K562 (cell line): Measurements from ENCODE around the gene LIMD2. TPM values are rescaled to one million over a fixed set of nuclear protein-coding genes. Genes with fewer than 3 reads are reported as not detected.

ENCODE experiments used
- ARID2 ChIP-seq: fragments of 450-650 bp; IDR thresholded peaks from 2 replicates; pipeline ENCODE4 v1.6.1; 2017; ENCODE audit warnings: antibody characterized with exemption, mild to moderate bottlenecking
- C11orf30 ChIP-seq: fragments of 450-650 bp; IDR thresholded peaks from 2 replicates; pipeline ENCODE4 v1.6.1; 2016; ENCODE audit warnings: low read depth, mild to moderate bottlenecking
- CSDE1 ChIP-seq, 2 experiments: fragments of 450-650 bp; IDR thresholded peaks; 2 replicates each; pipeline ENCODE4 v1.6.1; 2016; ENCODE audit warnings: mild to moderate bottlenecking in 1 of 2
- DNMT1 ChIP-seq: fragments of 450-650 bp; IDR thresholded peaks from 2 replicates; pipeline ENCODE4 v1.6.1; 2016; ENCODE audit warnings: antibody characterized with exemption, mild to moderate bottlenecking
- ESRRB ChIP-seq: fragments of 250-450 bp; sonication (Bioruptor Pico); IDR thresholded peaks from 2 replicates; pipeline ENCODE4 v1.5.0; 2020; ENCODE audit warnings: mild to moderate bottlenecking, moderate library complexity, borderline replicate concordance
- HIVEP1 ChIP-seq: fragments of 250-450 bp; sonication (Bioruptor Pico); IDR thresholded peaks from 2 replicates; pipeline ENCODE4 v1.4.0; 2020; ENCODE audit warnings: mild to moderate bottlenecking
- HMG20A ChIP-seq: fragments of 450-650 bp; formaldehyde crosslinking; conservative IDR thresholded peaks from 2 replicates; pipeline ENCODE4 v1.4.0; 2020; ENCODE audit warnings: mild to moderate bottlenecking, mixed read lengths
- LCOR ChIP-seq: sonication (generic); formaldehyde crosslinking; IDR thresholded peaks from 2 replicates; pipeline ENCODE4 v1.8.0; 2022; ENCODE audit warnings: mild to moderate bottlenecking, missing genetic modification reagents
- RBM39 ChIP-seq: fragments of 200-400 bp; formaldehyde crosslinking; optimal IDR thresholded peaks from 2 replicates; pipeline ENCODE3; 2018; ENCODE audit warnings: low read depth, low read length
- RNF2 ChIP-seq: sonication (generic); IDR thresholded peaks from 2 replicates; pipeline ENCODE4 v1.6.1; 2016
- SIRT6 ChIP-seq: IDR thresholded peaks from one replicate; pipeline ENCODE4 v1.6.1; 2012; ENCODE audit warnings: low read depth, mild to moderate bottlenecking, control low read depth, inconsistent platforms, low read length, moderate library complexity
- SREBF1 ChIP-seq: fragments of 150-350 bp; IDR thresholded peaks from 2 replicates; pipeline ENCODE4 v1.6.1; 2014; ENCODE audit warnings: antibody characterized with exemption, low read depth, low read length, borderline replicate concordance
- ZNF354B ChIP-seq: fragments of 250-450 bp; sonication (Bioruptor Pico); IDR thresholded peaks from 2 replicates; pipeline ENCODE4 v1.4.0; 2020
- polyA plus RNA-seq, 8 experiments: library from polyadenylated mRNA; depleted of rRNA in 4 of 8; stranded (reverse) in 5 of 8; unstranded in 3 of 8; fragments of >200 nt; fragmentation: Nextera tagmentation in 2 of 8; fragmentation: Illumina TruSeq in 1 of 8; extraction: Ambion mirVana in 2 of 8; extraction: Trizol in 1 of 8; gene quantifications; 2 replicates each; pipeline versions ENCODE4 v1.2.1 to v1.2.3, GENCODE V29; 2011 to 2014; ENCODE audit warnings: inconsistent platforms in 1 of 8, missing spikeins in 1 of 8
- total RNA-seq, 7 experiments: library from RNA; depleted of rRNA in 6 of 7; stranded (reverse); fragments of >200 nt in 6 of 7; fragmentation: Illumina TruSeq in 2 of 7; extraction: Trizol in 2 of 7; gene quantifications; 2 replicates each; pipeline versions ENCODE4 v1.2.1 to v1.2.3, GENCODE V29; 2011 to 2021; ENCODE audit warnings: low replicate concordance in 1 of 7
- TF ChIP-seq, protein P1 (sequence below): sonication (generic); formaldehyde crosslinking; IDR thresholded peaks from 2 replicates; pipeline ENCODE4 v1.8.0; 2022; ENCODE audit warnings: missing genetic modification reagents, mild to moderate bottlenecking, moderate library complexity, borderline replicate concordance
- TF ChIP-seq, protein P2 (sequence below): sonication (generic); formaldehyde crosslinking; IDR thresholded peaks from 2 replicates; pipeline ENCODE4 v1.8.0; 2023; ENCODE audit warnings: mild to moderate bottlenecking, missing genetic modification reagents
- TF ChIP-seq, protein P3 (sequence below): fragments of 250-450 bp; sonication (Bioruptor Pico); IDR thresholded peaks from 2 replicates; pipeline ENCODE4 v1.8.0; 2022; ENCODE audit warnings: inconsistent platforms
- TF ChIP-seq, protein P4 (sequence below): fragments of 250-450 bp; sonication (Bioruptor Pico); IDR thresholded peaks from 2 replicates; pipeline ENCODE4 v1.4.0; 2020; ENCODE audit warnings: borderline replicate concordance
- TF ChIP-seq, protein P5 (sequence below), 2 experiments: fragments of 450-650 bp; conservative IDR thresholded peaks; 2 replicates each; pipeline ENCODE4 v1.6.1; 2017; ENCODE audit warnings: mild to moderate bottlenecking in 2 of 2, moderate library complexity in 2 of 2
- TF ChIP-seq, protein P6 (sequence below): fragments of 450-650 bp; IDR thresholded peaks from one replicate; pipeline ENCODE4 v1.6.1; 2018; ENCODE audit warnings: mild to moderate bottlenecking, moderate library complexity; ENCODE audit not compliant: partially characterized antibody

Gene LIMD2
- total and polyA plus RNA-seq, 9 of the 15 experiments (the other 6 are each of a cell fraction or from before 2014, with no cell fraction given), result 0.07 to 11.2 (median 2.8) TPM

DNA sequence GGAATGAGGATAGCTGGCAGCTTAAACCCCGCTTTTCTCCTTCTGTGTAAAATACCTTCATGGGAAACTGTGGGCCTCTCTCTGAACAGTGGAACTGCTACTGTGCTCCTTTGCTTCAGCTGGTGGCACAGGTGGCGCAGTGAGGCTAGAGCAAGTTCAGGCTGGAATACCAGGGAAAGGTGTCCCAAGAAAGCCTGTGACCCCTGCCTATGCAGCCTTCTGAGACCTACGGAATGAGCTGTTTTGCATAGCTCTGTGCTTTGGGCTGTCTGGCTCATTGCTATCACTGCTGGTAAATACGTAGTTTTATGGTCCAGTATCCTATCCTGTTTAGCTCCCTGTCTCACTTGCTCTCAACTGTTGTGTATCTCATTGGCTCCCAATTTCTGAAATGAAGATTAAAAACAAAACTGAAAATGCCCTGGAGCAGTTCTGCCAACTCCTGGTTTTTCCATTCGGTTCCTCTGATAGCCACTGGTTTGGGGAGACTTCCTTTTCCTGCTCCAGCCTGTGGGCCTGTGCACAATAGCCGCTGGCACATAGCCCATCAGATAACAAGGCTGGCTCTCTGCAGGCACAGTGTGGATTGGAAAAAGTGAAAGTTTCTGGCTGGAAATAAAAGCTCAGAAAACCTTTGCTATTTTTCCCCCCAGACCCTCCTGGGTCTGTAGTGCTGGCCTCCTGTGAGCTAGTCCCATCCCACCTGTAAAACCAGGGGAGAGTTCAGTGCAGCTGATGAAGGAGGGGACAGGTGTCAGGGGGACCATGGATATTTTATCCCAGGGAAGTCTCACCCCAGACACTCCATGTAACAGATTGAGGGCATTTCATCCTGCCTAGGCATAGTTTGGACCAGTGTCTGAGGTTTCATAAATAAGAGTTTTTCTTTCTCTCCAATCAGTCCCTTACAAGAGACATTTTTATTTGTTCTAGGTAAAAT, 24.0 kb downstream of the LIMD2 start (continued):
- TF ChIP-seq CSDE1 (IDR thresholded peaks at IDR 0.05) (no peak), C11orf30 (no peak), ESRRB (CRISPR knock-in tag) (no peak), LCOR (CRISPR knock-in tag) (peak; percentile 45; the same call in 1 of the 2 replicates), HMG20A (CRISPR knock-in tag) (no peak), SIRT6 (no peak), SREBF1 (no peak), DNMT1 (no peak), ARID2 (no peak), RBM39 (no peak), ZNF354B (CRISPR knock-in tag) (no peak), HIVEP1 (no peak), RNF2 (no peak; the same call in 1 of the 2 replicates)
- TF ChIP-seq, protein P1, sequence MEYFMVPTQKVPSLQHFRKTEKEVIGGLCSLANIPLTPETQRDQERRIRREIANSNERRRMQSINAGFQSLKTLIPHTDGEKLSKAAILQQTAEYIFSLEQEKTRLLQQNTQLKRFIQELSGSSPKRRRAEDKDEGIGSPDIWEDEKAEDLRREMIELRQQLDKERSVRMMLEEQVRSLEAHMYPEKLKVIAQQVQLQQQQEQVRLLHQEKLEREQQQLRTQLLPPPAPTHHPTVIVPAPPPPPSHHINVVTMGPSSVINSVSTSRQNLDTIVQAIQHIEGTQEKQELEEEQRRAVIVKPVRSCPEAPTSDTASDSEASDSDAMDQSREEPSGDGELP (CRISPR knock-in tag), result no peak
- TF ChIP-seq, protein P2, sequence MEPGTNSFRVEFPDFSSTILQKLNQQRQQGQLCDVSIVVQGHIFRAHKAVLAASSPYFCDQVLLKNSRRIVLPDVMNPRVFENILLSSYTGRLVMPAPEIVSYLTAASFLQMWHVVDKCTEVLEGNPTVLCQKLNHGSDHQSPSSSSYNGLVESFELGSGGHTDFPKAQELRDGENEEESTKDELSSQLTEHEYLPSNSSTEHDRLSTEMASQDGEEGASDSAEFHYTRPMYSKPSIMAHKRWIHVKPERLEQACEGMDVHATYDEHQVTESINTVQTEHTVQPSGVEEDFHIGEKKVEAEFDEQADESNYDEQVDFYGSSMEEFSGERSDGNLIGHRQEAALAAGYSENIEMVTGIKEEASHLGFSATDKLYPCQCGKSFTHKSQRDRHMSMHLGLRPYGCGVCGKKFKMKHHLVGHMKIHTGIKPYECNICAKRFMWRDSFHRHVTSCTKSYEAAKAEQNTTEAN (CRISPR knock-in tag), result no peak
- TF ChIP-seq, protein P3, sequence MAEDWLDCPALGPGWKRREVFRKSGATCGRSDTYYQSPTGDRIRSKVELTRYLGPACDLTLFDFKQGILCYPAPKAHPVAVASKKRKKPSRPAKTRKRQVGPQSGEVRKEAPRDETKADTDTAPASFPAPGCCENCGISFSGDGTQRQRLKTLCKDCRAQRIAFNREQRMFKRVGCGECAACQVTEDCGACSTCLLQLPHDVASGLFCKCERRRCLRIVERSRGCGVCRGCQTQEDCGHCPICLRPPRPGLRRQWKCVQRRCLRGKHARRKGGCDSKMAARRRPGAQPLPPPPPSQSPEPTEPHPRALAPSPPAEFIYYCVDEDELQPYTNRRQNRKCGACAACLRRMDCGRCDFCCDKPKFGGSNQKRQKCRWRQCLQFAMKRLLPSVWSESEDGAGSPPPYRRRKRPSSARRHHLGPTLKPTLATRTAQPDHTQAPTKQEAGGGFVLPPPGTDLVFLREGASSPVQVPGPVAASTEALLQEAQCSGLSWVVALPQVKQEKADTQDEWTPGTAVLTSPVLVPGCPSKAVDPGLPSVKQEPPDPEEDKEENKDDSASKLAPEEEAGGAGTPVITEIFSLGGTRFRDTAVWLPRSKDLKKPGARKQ (CRISPR knock-in tag), result no peak
- TF ChIP-seq, protein P4, sequence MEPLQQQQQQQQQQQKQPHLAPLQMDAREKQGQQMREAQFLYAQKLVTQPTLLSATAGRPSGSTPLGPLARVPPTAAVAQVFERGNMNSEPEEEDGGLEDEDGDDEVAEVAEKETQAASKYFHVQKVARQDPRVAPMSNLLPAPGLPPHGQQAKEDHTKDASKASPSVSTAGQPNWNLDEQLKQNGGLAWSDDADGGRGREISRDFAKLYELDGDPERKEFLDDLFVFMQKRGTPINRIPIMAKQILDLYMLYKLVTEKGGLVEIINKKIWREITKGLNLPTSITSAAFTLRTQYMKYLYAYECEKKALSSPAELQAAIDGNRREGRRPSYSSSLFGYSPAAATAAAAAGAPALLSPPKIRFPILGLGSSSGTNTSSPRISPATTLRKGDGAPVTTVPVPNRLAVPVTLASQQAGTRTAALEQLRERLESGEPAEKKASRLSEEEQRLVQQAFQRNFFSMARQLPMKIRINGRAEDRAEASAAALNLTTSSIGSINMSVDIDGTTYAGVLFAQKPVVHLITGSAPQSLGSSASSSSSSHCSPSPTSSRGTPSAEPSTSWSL (CRISPR knock-in tag), result no peak
- TF ChIP-seq, protein P5, sequence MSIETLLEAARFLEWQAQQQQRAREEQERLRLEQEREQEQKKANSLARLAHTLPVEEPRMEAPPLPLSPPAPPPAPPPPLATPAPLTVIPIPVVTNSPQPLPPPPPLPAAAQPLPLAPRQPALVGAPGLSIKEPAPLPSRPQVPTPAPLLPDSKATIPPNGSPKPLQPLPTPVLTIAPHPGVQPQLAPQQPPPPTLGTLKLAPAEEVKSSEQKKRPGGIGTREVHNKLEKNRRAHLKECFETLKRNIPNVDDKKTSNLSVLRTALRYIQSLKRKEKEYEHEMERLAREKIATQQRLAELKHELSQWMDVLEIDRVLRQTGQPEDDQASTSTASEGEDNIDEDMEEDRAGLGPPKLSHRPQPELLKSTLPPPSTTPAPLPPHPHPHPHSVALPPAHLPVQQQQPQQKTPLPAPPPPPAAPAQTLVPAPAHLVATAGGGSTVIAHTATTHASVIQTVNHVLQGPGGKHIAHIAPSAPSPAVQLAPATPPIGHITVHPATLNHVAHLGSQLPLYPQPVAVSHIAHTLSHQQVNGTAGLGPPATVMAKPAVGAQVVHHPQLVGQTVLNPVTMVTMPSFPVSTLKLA (conservative IDR thresholded peaks at IDR 0.05), result 0 out of 4 replicates have a peak, but pooled peaks of 1 of the 2 experiments have one; percentile 34
- TF ChIP-seq, protein P6, sequence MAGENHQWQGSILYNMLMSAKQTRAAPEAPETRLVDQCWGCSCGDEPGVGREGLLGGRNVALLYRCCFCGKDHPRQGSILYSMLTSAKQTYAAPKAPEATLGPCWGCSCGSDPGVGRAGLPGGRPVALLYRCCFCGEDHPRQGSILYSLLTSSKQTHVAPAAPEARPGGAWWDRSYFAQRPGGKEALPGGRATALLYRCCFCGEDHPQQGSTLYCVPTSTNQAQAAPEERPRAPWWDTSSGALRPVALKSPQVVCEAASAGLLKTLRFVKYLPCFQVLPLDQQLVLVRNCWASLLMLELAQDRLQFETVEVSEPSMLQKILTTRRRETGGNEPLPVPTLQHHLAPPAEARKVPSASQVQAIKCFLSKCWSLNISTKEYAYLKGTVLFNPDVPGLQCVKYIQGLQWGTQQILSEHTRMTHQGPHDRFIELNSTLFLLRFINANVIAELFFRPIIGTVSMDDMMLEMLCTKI, result no peak
